ENCODE measurements around the gene NARF.

DNA sequence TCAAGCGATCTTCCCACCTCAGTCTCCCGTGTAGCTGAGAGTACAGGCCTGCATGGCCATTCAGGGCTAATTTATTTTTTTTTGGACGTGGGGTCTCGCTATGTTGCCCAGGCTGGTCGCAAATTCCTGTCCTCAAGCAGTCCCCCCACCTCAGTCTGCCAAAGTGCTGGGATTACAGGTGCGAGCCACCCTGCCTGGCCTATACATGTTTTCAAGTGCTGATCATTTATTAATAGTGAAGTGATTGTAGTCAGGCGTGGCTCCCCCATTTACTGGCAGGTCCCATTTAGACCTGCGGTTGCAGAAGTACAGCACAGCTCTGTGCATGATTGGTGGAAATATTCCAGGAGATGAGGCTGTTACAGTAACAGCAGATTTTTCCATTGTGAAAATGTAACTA, 69.4 kb downstream of the NARF start:
- TF ChIP-seq CTCF (IDR thresholded peaks at IDR 0.05): no peak
- TF ChIP-seq EP300 (IDR thresholded peaks at IDR 0.05; ENCODE audit: low read depth): no peak
- TF ChIP-seq POLR2A (IDR thresholded peaks at IDR 0.05): no peak
- TF ChIP-seq POLR2AphosphoS5 (IDR thresholded peaks at IDR 0.05): no peak

Measured in transverse colon (tissue), 4 donors.